ENCODE measurements around the gene MTCL1. TPM values are rescaled to one million over a fixed set of nuclear protein-coding genes. Genes with fewer than 3 reads are reported as not detected.

Gene MTCL1
- total and polyA plus RNA-seq, 9 of the 15 experiments (the other 6 are each of a cell fraction or from before 2014, with no cell fraction given) = 0.21 to 7.4 (median 3.7) TPM

DNA sequence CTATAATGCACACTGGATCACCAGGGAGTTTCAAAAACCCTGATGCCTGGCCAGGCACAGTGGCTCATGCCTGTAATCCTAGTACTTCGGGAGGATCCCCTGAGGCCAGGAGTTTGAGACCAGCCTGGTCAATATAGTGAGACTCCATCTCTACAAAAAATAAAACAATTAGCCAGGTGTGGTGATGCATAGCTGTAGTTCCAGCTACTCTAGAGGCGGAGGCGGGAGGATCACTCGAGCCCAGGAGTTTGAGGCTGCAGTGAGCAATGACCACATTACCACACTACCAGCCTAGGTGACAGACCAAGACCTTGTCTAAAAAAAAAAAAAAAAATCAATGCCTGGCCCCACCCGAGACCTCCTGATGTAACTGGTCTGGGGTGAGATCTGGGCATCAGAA is 137.2 kb downstream of the MTCL1 start:
- FAIRE-seq = no peak
- in situ Hi-C loops (cut with MboI) (no loop called here), intact Hi-C loops (cut with micrococcal nuclease) (no loop called here)

More for the DNA sequence above, 137.2 kb downstream of the MTCL1 start:
- Histone ChIP-seq H3K9me3 (replicated peaks; ENCODE audit: control insufficient read depth, insufficient read depth, low read depth, low read length) (no peaks in the 10 kb centered on the region), H3K27me3 (ENCODE audit: control insufficient read depth in 2 of 2, insufficient read depth in 2 of 2, low read length in 2 of 2) (peaks cover 30 to 48% of the 10 kb centered on the region in 2 experiments), H3K36me3 (ENCODE audit: control insufficient read depth, insufficient read depth, low read length) (no peaks in the 10 kb centered on the region), H3K4me2 (ENCODE audit: insufficient read depth, low read length) (no peak overlapping the region), H3K9ac (ENCODE audit: insufficient read depth in 1 of 2, low read depth in 2 of 2, low read length in 2 of 2) (no peak overlapping the region), H4K20me1 (replicated peaks; ENCODE audit: control insufficient read depth, insufficient read depth, low read length) (no peaks in the 10 kb centered on the region), H3K9me1 (ENCODE audit: control insufficient read depth, insufficient read depth, low read length) (no peaks in the 10 kb centered on the region), H3K79me2 (ENCODE audit: control insufficient read depth, insufficient read depth, low read length) (no peaks in the 10 kb centered on the region), H3K27ac (ENCODE audit: extremely low read depth, low read depth, low read length) (no peak overlapping the region), H3K4me1 (replicated peaks in 1 of 2; ENCODE audit: control insufficient read depth in 2 of 2, insufficient read depth in 2 of 2, low read length in 2 of 2) (no peaks in the 10 kb centered on the region), H3K4me3 (no peak overlapping the region), H2AFZ (ENCODE audit: low read depth, low read length) (no peak overlapping the region)
- ChIA-PET CTCF (ENCODE audit: low intra/inter-chr PET ratio) (no interaction called here), POLR2A (interaction anchor here (2.3 kb wide), 1 partner anchor 11 kb away, joined by 19 read pairs; no protein-coding TSS in a partner anchor)
- WGBS (ENCODE audit: insufficient coverage, low coverage, missing lambda C conversion rate) = 3% methylated on average over 5 of the region's 5 CpGs
- BruUV-seq (replicated peaks) = no TSS peak
- ATAC-seq (no peak), DNase-seq (ENCODE audit: extremely low read depth in 1 of 4, low spot score in 3 of 4) (no peak)
- TF ChIP-seq ZNF766 (CRISPR knock-in tag; conservative IDR thresholded peaks at IDR 0.05) = no peak
- TF ChIP-seq, protein P1, sequence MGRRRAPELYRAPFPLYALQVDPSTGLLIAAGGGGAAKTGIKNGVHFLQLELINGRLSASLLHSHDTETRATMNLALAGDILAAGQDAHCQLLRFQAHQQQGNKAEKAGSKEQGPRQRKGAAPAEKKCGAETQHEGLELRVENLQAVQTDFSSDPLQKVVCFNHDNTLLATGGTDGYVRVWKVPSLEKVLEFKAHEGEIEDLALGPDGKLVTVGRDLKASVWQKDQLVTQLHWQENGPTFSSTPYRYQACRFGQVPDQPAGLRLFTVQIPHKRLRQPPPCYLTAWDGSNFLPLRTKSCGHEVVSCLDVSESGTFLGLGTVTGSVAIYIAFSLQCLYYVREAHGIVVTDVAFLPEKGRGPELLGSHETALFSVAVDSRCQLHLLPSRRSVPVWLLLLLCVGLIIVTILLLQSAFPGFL (CRISPR knock-in tag; IDR thresholded peaks at IDR 0.05) = no peak
- TF ChIP-seq, protein P2, sequence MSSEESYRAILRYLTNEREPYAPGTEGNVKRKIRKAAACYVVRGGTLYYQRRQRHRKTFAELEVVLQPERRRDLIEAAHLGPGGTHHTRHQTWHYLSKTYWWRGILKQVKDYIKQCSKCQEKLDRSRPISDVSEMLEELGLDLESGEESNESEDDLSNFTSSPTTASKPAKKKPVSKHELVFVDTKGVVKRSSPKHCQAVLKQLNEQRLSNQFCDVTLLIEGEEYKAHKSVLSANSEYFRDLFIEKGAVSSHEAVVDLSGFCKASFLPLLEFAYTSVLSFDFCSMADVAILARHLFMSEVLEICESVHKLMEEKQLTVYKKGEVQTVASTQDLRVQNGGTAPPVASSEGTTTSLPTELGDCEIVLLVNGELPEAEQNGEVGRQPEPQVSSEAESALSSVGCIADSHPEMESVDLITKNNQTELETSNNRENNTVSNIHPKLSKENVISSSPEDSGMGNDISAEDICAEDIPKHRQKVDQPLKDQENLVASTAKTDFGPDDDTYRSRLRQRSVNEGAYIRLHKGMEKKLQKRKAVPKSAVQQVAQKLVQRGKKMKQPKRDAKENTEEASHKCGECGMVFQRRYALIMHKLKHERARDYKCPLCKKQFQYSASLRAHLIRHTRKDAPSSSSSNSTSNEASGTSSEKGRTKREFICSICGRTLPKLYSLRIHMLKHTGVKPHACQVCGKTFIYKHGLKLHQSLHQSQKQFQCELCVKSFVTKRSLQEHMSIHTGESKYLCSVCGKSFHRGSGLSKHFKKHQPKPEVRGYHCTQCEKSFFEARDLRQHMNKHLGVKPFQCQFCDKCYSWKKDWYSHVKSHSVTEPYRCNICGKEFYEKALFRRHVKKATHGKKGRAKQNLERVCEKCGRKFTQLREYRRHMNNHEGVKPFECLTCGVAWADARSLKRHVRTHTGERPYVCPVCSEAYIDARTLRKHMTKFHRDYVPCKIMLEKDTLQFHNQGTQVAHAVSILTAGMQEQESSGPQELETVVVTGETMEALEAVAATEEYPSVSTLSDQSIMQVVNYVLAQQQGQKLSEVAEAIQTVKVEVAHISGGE (CRISPR knock-in tag; IDR thresholded peaks at IDR 0.05) = no peak
- TF ChIP-seq, protein P3, sequence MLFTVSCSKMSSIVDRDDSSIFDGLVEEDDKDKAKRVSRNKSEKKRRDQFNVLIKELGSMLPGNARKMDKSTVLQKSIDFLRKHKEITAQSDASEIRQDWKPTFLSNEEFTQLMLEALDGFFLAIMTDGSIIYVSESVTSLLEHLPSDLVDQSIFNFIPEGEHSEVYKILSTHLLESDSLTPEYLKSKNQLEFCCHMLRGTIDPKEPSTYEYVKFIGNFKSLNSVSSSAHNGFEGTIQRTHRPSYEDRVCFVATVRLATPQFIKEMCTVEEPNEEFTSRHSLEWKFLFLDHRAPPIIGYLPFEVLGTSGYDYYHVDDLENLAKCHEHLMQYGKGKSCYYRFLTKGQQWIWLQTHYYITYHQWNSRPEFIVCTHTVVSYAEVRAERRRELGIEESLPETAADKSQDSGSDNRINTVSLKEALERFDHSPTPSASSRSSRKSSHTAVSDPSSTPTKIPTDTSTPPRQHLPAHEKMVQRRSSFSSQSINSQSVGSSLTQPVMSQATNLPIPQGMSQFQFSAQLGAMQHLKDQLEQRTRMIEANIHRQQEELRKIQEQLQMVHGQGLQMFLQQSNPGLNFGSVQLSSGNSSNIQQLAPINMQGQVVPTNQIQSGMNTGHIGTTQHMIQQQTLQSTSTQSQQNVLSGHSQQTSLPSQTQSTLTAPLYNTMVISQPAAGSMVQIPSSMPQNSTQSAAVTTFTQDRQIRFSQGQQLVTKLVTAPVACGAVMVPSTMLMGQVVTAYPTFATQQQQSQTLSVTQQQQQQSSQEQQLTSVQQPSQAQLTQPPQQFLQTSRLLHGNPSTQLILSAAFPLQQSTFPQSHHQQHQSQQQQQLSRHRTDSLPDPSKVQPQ (CRISPR knock-in tag; IDR thresholded peaks at IDR 0.05; ENCODE audit: borderline replicate concordance) = no peak
- no peak for TF ChIP-seq MAFF (IDR thresholded peaks at IDR 0.05; ENCODE audit: low read length)
- no peak for TF ChIP-seq CBX1 (IDR thresholded peaks at IDR 0.05; ENCODE audit: low read depth)
- TF ChIP-seq MIER1 (IDR thresholded peaks at IDR 0.05; ENCODE audit: low read depth) = no peak
- TF ChIP-seq, protein P4, sequence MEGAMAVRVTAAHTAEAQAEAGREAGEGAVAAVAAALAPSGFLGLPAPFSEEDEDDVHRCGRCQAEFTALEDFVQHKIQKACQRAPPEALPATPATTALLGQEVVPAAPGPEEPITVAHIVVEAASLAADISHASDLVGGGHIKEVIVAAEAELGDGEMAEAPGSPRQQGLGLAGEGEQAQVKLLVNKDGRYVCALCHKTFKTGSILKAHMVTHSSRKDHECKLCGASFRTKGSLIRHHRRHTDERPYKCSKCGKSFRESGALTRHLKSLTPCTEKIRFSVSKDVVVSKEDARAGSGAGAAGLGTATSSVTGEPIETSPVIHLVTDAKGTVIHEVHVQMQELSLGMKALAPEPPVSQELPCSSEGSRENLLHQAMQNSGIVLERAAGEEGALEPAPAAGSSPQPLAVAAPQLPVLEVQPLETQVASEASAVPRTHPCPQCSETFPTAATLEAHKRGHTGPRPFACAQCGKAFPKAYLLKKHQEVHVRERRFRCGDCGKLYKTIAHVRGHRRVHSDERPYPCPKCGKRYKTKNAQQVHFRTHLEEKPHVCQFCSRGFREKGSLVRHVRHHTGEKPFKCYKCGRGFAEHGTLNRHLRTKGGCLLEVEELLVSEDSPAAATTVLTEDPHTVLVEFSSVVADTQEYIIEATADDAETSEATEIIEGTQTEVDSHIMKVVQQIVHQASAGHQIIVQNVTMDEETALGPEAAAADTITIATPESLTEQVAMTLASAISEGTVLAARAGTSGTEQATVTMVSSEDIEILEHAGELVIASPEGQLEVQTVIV (CRISPR knock-in tag; IDR thresholded peaks at IDR 0.05; ENCODE audit: borderline replicate concordance) = no peak
- TF ChIP-seq STAG1 (CRISPR knock-in tag; IDR thresholded peaks at IDR 0.05; ENCODE audit: borderline replicate concordance) = no peak
- no peak for TF ChIP-seq HDAC3 (IDR thresholded peaks at IDR 0.05; ENCODE audit: borderline replicate concordance, partially characterized antibody)
- TF ChIP-seq HDGF (IDR thresholded peaks at IDR 0.05) = no peak

Measured in K562 (cell line).